Heart right ventricle (tissue), 16 donors: ENCODE measurements around the gene ANTXR1. TPM values are rescaled to one million over a fixed set of nuclear protein-coding genes. Genes with fewer than 3 reads are reported as not detected.
A peak's percentile ranks its signal among the peaks of the same experiment; 100 is the strongest.

Experiments
- ATAC-seq, 8 donors: fragments of 200-7000 bp; cut with Tn5 transposase; one replicate each; pipeline ENCODE4 v1.9.1; 2020; ENCODE audit warnings: mild to moderate bottlenecking in 8 of 8, moderate library complexity in 8 of 8, moderate number of reproducible peaks in 1 of 8
- DNase-seq, 2 donors: peaks; one replicate each; pipeline ENCODE4 v3.0.0-alpha.2; 2020
- H3K27ac ChIP-seq, 10 donors: fragments of 200-600 bp; sonication (generic) in 2 of 10; one replicate each; pipeline versions ENCODE4 v1.5.0 to v1.8.0; 2020 to 2022; ENCODE audit warnings: mild to moderate bottlenecking in 3 of 10
- H3K27me3 ChIP-seq, 7 donors: fragments of 200-600 bp; one replicate each; pipeline ENCODE4 v1.8.0; 2021 to 2022; ENCODE audit warnings: mild to moderate bottlenecking in 2 of 7
- H3K36me3 ChIP-seq, 9 donors: fragments of 200-600 bp; sonication (generic) in 1 of 9; one replicate each; pipeline versions ENCODE4 v1.5.0 to v1.8.0; 2020 to 2022; ENCODE audit warnings: mild to moderate bottlenecking in 2 of 9
- H3K4me1 ChIP-seq, 9 donors: fragments of 200-600 bp; sonication (generic) in 1 of 9; one replicate each; pipeline versions ENCODE4 v1.5.0 to v1.8.0; 2020 to 2022; ENCODE audit warnings: mild to moderate bottlenecking in 4 of 9
- H3K4me3 ChIP-seq, 10 donors: fragments of 200-600 bp; sonication (generic) in 2 of 10; one replicate each; pipeline versions ENCODE4 v1.5.0 to v1.8.0; 2020 to 2022; ENCODE audit warnings: mild to moderate bottlenecking in 7 of 10, moderate library complexity in 2 of 10
- H3K9me3 ChIP-seq, 11 donors: fragments of 200-600 bp in 10 of 11; sonication (generic) in 2 of 11; one replicate each; pipeline versions ENCODE4 v1.5.0 to v1.8.0; 2013 to 2022; ENCODE audit warnings: mild to moderate bottlenecking in 2 of 11, control low read depth in 1 of 11, moderate library complexity in 1 of 11
- CTCF ChIP-seq, 9 donors: fragments of 200-600 bp; sonication (generic) in 2 of 9; IDR thresholded peaks; one replicate each; pipeline versions ENCODE4 v1.5.0 to v1.8.0; 2021 to 2022; ENCODE audit warnings: antibody characterized with exemption in 9 of 9, mild to moderate bottlenecking in 5 of 9, moderate library complexity in 1 of 9
- WGBS, 2 donors: extraction: QIAGEN DNeasy Blood & Tissue Kit; methylation state at CpG; one replicate each; pipeline ENCODE4 v1.1.7; 2013; ENCODE audit warnings: inconsistent platforms in 1 of 2; 5-methylcytosine and 5-hydroxymethylcytosine counted together
- intact Hi-C, 10 donors: fragments of 100-400 bp; cut with DNase I; formaldehyde crosslinking; loops; one replicate each; pipeline versions ENCODE4 v1.11.1 to v1.14.2; 2022
- polyA plus RNA-seq, 2 donors: library from polyadenylated mRNA; stranded (reverse); fragments of 200-250 nt; gene quantifications; one replicate each; pipeline ENCODE4 v1.2.3, GENCODE V29; 2013
- total RNA-seq, 10 donors: library from RNA; stranded (reverse); fragmentation: NEBNext Ultra II Directional in 3 of 10; extraction: Animal tissue kit (Norgen Biotek cat#: 25700) in 3 of 10; gene quantifications; one replicate each; pipeline versions ENCODE4 v1.2.1 to v1.2.4, GENCODE V29; 2021 to 2023
- donor health status: Arrhythmogenic right ventricular cardiomyopathy.
- donor health status: ischemic (EF 13 %, LVEDD 7.1; RV severe dilation, severe dysfunction).
- donor health status: healthy with polysubstance abuse.
- donor health status: DM: no; HTN: yes; CAD: no.
- donor health status: DM: no; HTN: no; CAD: no.
- donor health status: ischemic (EF 25% LVEDD 6.9; RV normal size, moderate dysfunction).
- donor health status: ischemic (EF 25% LVEDD 5.7; RV mildly dilated, moderate dysfunction).
- donor health status: healthy.
- donor health status: DM: yes; HTN: yes; CAD: no.
- donor health status: Ischemic cardiomyopathy.
- donor health status: ischemic (EF 35%, LVEDD 5.7; RV mildly dilated, moderate dysfunction).
- donor health status: nonischemic (EF 11% LVEDD 7.7; RV severe dilation, severe dysfunction).
- donor health status: DM: yes; HTN: yes; CAD: no.
- donor health status: PGD.
- donor health status: ischemic (EF 29% LVEDD 5.4; RV normal size, mild dysfunction).
- donor health status: nonischemic (EF 23%, LVEDD 6.1; RV moderate dilation, normal function).

Gene ANTXR1
- total and polyA plus RNA-seq, 12 donors, result 8.9 to 33.1 (median 24.1) TPM

- no peak for TF ChIP-seq CTCF (IDR thresholded peaks at IDR 0.05)
Observed at GRCh38 chr2:69260666-69261065, 247.7 kb downstream of the ANTXR1 start.

DNA sequence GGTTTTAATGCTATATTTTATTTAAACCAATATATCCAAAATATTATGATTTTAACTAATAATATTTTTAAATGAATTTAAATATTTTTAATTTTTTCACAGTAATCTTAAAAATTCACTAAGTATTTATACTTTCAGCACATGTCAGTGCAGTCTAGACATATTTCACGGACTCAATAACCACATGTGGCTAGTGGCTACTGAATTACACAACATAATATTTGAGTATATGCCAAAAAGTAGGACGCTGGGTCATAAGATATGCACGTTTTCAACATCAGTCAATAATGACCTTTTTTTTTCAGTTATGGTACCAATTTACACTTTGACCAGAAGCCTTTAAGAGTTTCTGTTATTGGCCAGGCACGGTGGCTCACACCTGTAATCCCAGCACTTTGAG lies 256.4 kb downstream of the ANTXR1 start:
- H3K27me3 ChIP-seq, result no peaks in the 10 kb centered on the region
- no peak for TF ChIP-seq CTCF (IDR thresholded peaks at IDR 0.05)
- WGBS, 2 donors, result 89 to 90% methylated on average over 4 of the region's 4 CpGs
- ATAC-seq (no peak), DNase-seq (no peak)
- H3K9me3 ChIP-seq, result no peaks in the 10 kb centered on the region
- H3K4me1 ChIP-seq, result peaks cover 0 to 20% (median 0%) of the 10 kb centered on the region in 9 donors
- H3K4me3 ChIP-seq, result no peak overlapping the region
- H3K27ac ChIP-seq, result no peak overlapping the region
- intact Hi-C loops, result no loop called here
- no peaks in the 10 kb centered on the region for H3K36me3 ChIP-seq

More at GRCh38 chr2:69260666-69261065, 247.7 kb downstream of the ANTXR1 start:
- Histone ChIP-seq H3K36me3 (no peaks in the 10 kb centered on the region), H3K4me3 (no peak overlapping the region), H3K27me3 (no peaks in the 10 kb centered on the region), H3K27ac (no peak overlapping the region), H3K4me1 (peaks cover 0 to 5% (median 3%) of the 10 kb centered on the region in 9 donors), H3K9me3 (peaks cover 0 to 46% (median 22%) of the 10 kb centered on the region in 11 donors)
- no peak for ATAC-seq
- no peak for DNase-seq
- intact Hi-C loops, result no loop called here

- ATAC-seq (peak in 3 of 8 donors; percentile 44 to 52 (median 52)), DNase-seq (no peak)
- Histone ChIP-seq H3K36me3 (no peaks in the 10 kb centered on the region), H3K27ac (peak overlapping the region in 1 of 10 donors; percentile 18), H3K4me3 (no peak overlapping the region), H3K9me3 (no peaks in the 10 kb centered on the region), H3K4me1 (peaks cover 0 to 20% (median 0%) of the 10 kb centered on the region in 9 donors), H3K27me3 (no peaks in the 10 kb centered on the region)
- WGBS, 2 donors, result 55 to 68% methylated on average over 3 of the region's 3 CpGs
- intact Hi-C loops, result no loop called here
- no peak for TF ChIP-seq CTCF (IDR thresholded peaks at IDR 0.05)
Observed at GRCh38 chr2:69271831-69272257, 258.9 kb downstream of the ANTXR1 start.

GRCh38 chr2:69272803-69273471 lies 260.0 kb downstream of the ANTXR1 start:
- TF ChIP-seq CTCF (IDR thresholded peaks at IDR 0.05), result no peak
- H3K4me3 ChIP-seq, result no peak overlapping the region
- no peaks in the 10 kb centered on the region for H3K9me3 ChIP-seq
- intact Hi-C loops, result no loop called here
- no peaks in the 10 kb centered on the region for H3K27me3 ChIP-seq
- peaks cover 0 to 20% (median 0%) of the 10 kb centered on the region in 9 donors for H3K4me1 ChIP-seq
- ATAC-seq (peak in 3 of 8 donors; percentile 14 to 53 (median 47)), DNase-seq (no peak)
- H3K27ac ChIP-seq, result no peak overlapping the region
- H3K36me3 ChIP-seq, result no peaks in the 10 kb centered on the region
- 73 to 74% methylated on average over 9 of the region's 9 CpGs for WGBS, 2 donors
